DND-41 (cell line): ENCODE data around the gene ACADS.

Experiments used
- EZH2 ChIP-seq: IDR thresholded peaks from 3 replicates; pipeline ENCODE4 v1.6.1; 2012; ENCODE audit warnings: borderline replicate concordance, low read depth, mild to moderate bottlenecking, moderate library complexity, low read length, inconsistent platforms; ENCODE audit not compliant: severe bottlenecking
- TF ChIP-seq, protein P1 (sequence below): IDR thresholded peaks from 2 replicates; pipeline ENCODE4 v1.5.1; 2012; ENCODE audit warnings: borderline replicate concordance, low read length, moderate library complexity, mild to moderate bottlenecking; ENCODE audit not compliant: poor library complexity, severe bottlenecking; ENCODE audit errors: extremely low read depth

DNA sequence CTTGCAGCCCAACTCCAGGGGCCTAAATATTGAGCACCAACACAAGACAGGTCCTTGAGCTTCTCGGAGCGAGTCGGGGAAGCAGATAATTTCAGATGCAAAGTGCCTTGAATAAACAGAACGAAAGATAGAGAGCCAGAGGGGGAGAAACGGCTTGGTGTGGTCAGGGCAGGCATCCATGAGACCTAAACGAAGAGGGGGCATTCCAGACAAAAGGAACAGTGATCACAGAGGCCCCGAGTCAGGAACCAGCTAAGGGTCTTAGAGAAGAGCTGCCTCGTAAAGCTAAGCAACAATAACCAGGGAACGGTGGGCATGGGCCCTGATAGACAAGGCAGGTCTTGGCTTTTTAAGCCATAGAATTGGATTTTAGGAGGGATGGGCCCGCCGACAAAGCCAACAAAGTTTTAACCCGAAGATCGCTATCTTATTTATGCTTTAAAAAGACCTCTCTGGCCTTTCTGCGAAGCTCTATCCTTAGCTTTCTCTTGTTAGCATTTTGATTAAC lies 421 bp upstream of the ACADS start:
- TF ChIP-seq, protein P1, sequence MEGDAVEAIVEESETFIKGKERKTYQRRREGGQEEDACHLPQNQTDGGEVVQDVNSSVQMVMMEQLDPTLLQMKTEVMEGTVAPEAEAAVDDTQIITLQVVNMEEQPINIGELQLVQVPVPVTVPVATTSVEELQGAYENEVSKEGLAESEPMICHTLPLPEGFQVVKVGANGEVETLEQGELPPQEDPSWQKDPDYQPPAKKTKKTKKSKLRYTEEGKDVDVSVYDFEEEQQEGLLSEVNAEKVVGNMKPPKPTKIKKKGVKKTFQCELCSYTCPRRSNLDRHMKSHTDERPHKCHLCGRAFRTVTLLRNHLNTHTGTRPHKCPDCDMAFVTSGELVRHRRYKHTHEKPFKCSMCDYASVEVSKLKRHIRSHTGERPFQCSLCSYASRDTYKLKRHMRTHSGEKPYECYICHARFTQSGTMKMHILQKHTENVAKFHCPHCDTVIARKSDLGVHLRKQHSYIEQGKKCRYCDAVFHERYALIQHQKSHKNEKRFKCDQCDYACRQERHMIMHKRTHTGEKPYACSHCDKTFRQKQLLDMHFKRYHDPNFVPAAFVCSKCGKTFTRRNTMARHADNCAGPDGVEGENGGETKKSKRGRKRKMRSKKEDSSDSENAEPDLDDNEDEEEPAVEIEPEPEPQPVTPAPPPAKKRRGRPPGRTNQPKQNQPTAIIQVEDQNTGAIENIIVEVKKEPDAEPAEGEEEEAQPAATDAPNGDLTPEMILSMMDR, result no peak
- no peak for TF ChIP-seq EZH2
